Activated naive CD8-positive, alpha-beta T cell treated with anti-CD3 and anti-CD28 coated beads for 36 hours (primary cell): ENCODE results near the gene WNT3. TPM values are rescaled to one million over a fixed set of nuclear protein-coding genes. Genes with fewer than 3 reads are reported as not detected.

Source experiments
- DNase-seq: peaks from one replicate; pipeline ENCODE4 v3.0.0; 2021
- H3K27ac Mint-ChIP-seq: one replicate; pipeline ENCODE4 v1.8.0; 2022; ENCODE audit warnings: mild to moderate bottlenecking, moderate library complexity, mixed read lengths
- H3K27me3 Mint-ChIP-seq: one replicate; pipeline ENCODE4 v1.8.0; 2022; ENCODE audit warnings: mild to moderate bottlenecking, mixed read lengths
- H3K36me3 Mint-ChIP-seq: one replicate; pipeline ENCODE4 v1.8.0; 2021; ENCODE audit warnings: mild to moderate bottlenecking, mixed read lengths
- H3K4me1 Mint-ChIP-seq: one replicate; pipeline ENCODE4 v1.8.0; 2021; ENCODE audit warnings: mixed read lengths
- H3K4me3 Mint-ChIP-seq: one replicate; pipeline ENCODE4 v1.8.0; 2022; ENCODE audit warnings: mild to moderate bottlenecking, moderate library complexity, mixed read lengths
- H3K9me3 Mint-ChIP-seq: one replicate; pipeline ENCODE4 v1.8.0; 2022; ENCODE audit warnings: mixed read lengths
- total RNA-seq, 2 experiments: library from RNA; stranded (reverse); gene quantifications; one replicate each; pipeline ENCODE4 v1.2.3, GENCODE V29; 2021

Gene WNT3
- total RNA-seq, 2 experiments from 2014 or later, result 0.06 to 0.08 TPM

- no peak overlapping the region for H3K27ac Mint-ChIP-seq
- H3K27me3 Mint-ChIP-seq, result peaks cover 57% of the 10 kb centered on the region
- H3K36me3 Mint-ChIP-seq, result no peaks in the 10 kb centered on the region
- H3K4me1 Mint-ChIP-seq, result peaks cover 18% of the 10 kb centered on the region
- no peaks in the 10 kb centered on the region for H3K9me3 Mint-ChIP-seq
- no peak for DNase-seq
- H3K4me3 Mint-ChIP-seq, result no peak overlapping the region
Observed at GRCh38 chr17:46823657-46824056, 5.2 kb upstream of the WNT3 start.

GRCh38 chr17:46822388-46822921, 4.0 kb upstream of the WNT3 start:
- H3K27ac Mint-ChIP-seq, result no peak overlapping the region
- DNase-seq, result peak; percentile 56
- H3K4me1 Mint-ChIP-seq, result peaks cover 25% of the 10 kb centered on the region
- no peaks in the 10 kb centered on the region for H3K36me3 Mint-ChIP-seq
- H3K27me3 Mint-ChIP-seq, result peaks cover 66% of the 10 kb centered on the region
- H3K9me3 Mint-ChIP-seq, result no peaks in the 10 kb centered on the region
- H3K4me3 Mint-ChIP-seq, result no peak overlapping the region

GRCh38 chr17:46821482-46822387, 3.2 kb upstream of the WNT3 start:
- peaks cover 73% of the 10 kb centered on the region for H3K27me3 Mint-ChIP-seq
- H3K4me3 Mint-ChIP-seq, result no peak overlapping the region
- DNase-seq, result no peak
- no peaks in the 10 kb centered on the region for H3K36me3 Mint-ChIP-seq
- H3K4me1 Mint-ChIP-seq, result peaks cover 28% of the 10 kb centered on the region
- H3K27ac Mint-ChIP-seq, result no peak overlapping the region
- H3K9me3 Mint-ChIP-seq, result no peaks in the 10 kb centered on the region

DNA sequence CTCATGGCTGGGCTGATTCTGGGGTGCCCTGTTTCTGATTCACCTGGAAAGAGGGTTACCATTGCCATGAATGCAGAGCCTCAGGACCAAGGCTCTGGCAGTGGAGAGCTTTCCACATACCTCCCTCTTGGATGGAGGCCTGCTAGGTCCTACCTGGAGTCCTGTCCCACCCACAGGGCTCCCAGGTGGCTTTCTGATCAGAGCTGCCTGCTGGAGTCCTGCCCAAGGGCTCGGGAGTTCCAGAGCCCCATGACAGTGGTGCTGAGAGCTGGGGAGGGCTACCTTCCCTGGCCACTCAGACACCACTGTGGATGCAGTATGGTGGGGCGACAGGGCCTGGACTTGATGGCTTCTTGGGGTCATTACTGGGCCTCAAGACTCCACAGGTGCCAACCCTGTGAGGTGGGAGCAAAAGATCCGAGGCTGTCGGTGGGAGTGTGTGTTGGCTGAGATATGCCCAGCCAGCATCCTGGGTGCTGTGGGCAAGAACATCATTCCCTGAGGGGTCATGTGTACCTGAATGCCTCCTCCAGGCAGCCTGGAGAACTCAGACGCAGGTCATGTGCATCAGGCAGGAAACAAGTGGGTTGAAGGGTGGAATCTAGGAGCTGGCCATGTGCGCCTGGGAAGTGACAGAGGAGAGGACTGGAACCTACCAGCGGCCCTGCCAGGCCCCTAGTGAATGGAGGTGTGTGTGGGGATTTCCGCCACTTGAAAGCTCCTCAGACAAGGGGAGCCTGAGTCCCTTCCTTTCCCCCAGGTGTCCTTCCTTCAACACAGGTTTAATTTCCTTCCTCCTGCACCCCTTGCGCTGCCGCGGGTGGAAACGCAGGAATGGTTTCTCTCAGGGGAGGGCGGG, 2.3 kb upstream of the WNT3 start:
- Mint-ChIP-seq H3K36me3 (no peaks in the 10 kb centered on the region), H3K9me3 (no peaks in the 10 kb centered on the region), H3K4me3 (no peak overlapping the region), H3K27me3 (peaks cover 82% of the 10 kb centered on the region), H3K27ac (no peak overlapping the region), H3K4me1 (peaks cover 28% of the 10 kb centered on the region)
- no peak for DNase-seq

DNA sequence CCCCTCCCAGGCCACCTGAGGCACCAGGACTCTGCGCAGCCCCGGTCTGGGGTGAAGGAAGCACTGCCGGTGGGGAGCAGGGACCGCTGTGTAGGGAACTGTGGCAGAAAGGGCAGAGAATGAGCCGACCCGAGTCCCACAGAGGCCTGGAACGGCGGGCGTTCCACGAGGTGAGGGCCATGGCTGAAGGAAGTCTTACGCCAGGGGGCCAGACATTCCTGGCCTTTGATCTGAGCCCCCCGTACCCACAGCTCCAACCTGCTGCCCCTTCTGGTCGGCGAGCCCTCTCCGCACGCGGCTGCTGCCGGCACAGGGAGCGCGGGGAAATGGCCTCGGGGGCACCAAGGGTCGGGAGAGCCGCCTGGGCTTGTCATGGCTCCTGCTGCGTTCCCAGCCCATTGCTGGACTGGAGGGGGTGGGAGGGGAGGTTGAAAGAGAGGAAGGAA, 1.4 kb upstream of the WNT3 start:
- H3K4me3 Mint-ChIP-seq, result peak overlapping the region; percentile 61
- no peaks in the 10 kb centered on the region for H3K36me3 Mint-ChIP-seq
- no peak for DNase-seq
- H3K4me1 Mint-ChIP-seq, result peaks cover 28% of the 10 kb centered on the region
- H3K9me3 Mint-ChIP-seq, result no peaks in the 10 kb centered on the region
- peaks cover 83% of the 10 kb centered on the region for H3K27me3 Mint-ChIP-seq
- no peak overlapping the region for H3K27ac Mint-ChIP-seq

DNA sequence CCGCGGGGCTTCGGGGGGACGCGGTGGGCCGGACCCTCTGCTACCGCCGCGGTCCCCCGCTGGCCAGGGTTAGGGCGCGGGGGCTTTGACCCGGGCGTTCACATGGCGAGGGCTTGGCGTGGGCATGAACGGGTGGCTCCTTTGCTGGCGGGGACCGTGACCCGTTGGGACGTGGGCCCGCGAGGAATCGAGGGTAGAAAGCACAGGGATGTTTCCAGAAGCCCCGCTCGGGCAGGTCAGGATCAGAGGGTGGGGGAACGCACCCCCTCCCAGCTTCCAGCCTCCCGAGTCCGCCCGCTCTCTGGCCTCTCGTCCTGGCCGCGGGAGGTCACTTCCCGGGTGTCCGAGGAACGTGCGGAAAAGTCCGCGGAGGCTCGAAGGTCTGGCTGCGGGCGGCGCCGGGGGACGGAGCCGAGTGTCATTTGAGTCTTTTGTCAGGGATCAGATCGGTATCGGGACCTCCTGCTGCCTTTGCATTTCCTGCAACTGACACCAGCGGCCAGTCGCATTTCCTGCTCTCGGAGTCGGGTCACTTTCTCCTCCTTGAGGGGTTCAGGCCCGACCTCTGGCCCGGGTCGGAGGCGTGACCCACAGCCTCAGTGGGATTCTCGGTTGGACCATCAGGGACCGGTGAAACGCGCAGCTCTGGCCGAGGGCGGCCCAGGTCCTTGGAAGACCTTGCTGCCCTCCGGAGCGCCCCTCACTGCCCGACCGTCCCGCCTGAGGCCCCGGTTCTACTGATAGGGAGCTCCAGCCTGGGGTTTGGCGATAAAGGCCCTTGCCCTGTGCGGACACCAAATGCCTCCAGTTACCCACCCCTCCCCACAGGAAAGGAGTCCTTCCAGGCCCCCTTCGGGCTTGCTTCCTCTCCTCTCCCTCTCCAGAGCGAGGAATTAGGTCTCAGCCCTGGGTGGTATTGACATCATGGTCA, 702 bp upstream of the WNT3 start:
- peak overlapping the region; percentile 61 for H3K4me3 Mint-ChIP-seq
- DNase-seq, result no peak
- no peaks in the 10 kb centered on the region for H3K9me3 Mint-ChIP-seq
- H3K27ac Mint-ChIP-seq, result no peak overlapping the region
- H3K27me3 Mint-ChIP-seq, result peaks cover 89% of the 10 kb centered on the region
- no peaks in the 10 kb centered on the region for H3K36me3 Mint-ChIP-seq
- peaks cover 28% of the 10 kb centered on the region for H3K4me1 Mint-ChIP-seq

- Mint-ChIP-seq H3K27ac (no peak overlapping the region), H3K9me3 (no peaks in the 10 kb centered on the region), H3K4me3 (peak overlapping the region; percentile 54), H3K36me3 (no peaks in the 10 kb centered on the region), H3K27me3 (peaks cover 99% of the 10 kb centered on the region), H3K4me1 (peaks cover 28% of the 10 kb centered on the region)
- DNase-seq, result no peak
Observed at GRCh38 chr17:46817901-46818209, 637 bp downstream of the WNT3 start.

DNA sequence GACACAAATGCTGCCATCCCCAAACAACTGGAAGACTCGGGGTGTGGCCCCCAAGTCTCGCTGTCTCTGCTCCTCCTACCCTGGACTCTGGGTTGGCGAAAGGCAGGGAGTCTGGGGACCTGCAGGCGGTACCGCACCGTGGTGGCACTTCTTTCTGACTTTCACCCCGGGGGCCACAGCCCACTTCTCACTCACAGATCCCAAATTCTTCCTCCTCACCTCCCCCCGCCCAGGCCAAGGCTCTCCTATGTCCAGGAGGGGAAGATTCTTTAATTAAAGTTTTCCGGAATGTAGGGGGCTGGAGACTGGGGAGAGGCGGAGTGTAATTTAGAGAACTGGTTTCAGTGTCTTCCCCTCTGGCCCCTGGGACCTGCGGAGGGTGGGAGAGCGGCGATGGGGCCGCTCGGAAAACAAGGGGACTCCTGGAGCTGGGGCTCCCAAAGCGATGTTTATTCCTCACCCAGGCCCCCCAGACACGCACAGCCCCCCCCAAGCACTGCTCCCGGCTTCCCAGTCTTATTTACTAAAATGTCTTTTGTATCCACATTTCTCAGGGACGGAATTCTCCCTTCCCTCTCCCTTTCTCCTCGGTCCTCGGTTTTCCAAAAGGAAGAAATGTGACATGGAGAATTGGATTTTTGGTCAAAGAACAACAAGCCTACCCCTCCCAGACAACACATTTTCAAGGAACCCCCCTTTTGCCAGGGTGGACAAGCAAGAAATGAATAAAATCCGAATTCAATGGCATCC, 1.2 kb downstream of the WNT3 start:
- Mint-ChIP-seq H3K36me3 (no peaks in the 10 kb centered on the region), H3K4me3 (peak overlapping the region; percentile 29), H3K4me1 (peaks cover 28% of the 10 kb centered on the region), H3K27me3 (peaks cover 100% of the 10 kb centered on the region), H3K27ac (no peak overlapping the region), H3K9me3 (no peaks in the 10 kb centered on the region)
- DNase-seq, result no peak

GRCh38 chr17:46815474-46816353, 2.8 kb downstream of the WNT3 start:
- Mint-ChIP-seq H3K9me3 (no peaks in the 10 kb centered on the region), H3K4me1 (peaks cover 19% of the 10 kb centered on the region), H3K27me3 (peaks cover 92% of the 10 kb centered on the region), H3K4me3 (no peak overlapping the region), H3K36me3 (no peaks in the 10 kb centered on the region), H3K27ac (no peak overlapping the region)
- no peak for DNase-seq

DNA sequence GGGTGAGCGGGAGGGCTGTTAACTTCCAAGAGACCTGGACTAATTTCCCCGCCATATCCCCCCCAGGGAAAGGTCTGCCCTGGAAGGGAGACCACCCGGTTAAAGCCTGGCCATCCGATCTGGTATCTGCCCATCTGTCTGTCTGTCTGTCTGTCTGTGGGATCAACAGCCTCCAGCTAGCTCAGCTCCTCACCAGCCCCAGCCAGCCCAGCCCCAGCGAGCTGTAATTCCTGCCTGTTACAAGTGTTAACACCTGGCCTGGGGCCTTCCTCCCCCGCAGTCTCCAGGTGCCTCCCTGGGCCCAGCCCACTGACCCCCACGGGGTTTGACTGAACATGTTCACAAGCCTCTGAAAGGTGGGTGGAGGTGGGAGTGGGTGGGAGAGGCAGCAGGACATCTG, 4.0 kb downstream of the WNT3 start:
- DNase-seq, result no peak
- Mint-ChIP-seq H3K4me1 (peaks cover 11% of the 10 kb centered on the region), H3K9me3 (no peaks in the 10 kb centered on the region), H3K36me3 (no peaks in the 10 kb centered on the region), H3K27me3 (peaks cover 79% of the 10 kb centered on the region), H3K27ac (no peak overlapping the region), H3K4me3 (no peak overlapping the region)

- H3K4me1 Mint-ChIP-seq, result peaks cover 10% of the 10 kb centered on the region
- H3K36me3 Mint-ChIP-seq, result no peaks in the 10 kb centered on the region
- H3K9me3 Mint-ChIP-seq, result no peaks in the 10 kb centered on the region
- H3K4me3 Mint-ChIP-seq, result no peak overlapping the region
- peaks cover 74% of the 10 kb centered on the region for H3K27me3 Mint-ChIP-seq
- H3K27ac Mint-ChIP-seq, result no peak overlapping the region
- DNase-seq, result no peak
Observed at GRCh38 chr17:46813920-46814319, 4.6 kb downstream of the WNT3 start.

DNA sequence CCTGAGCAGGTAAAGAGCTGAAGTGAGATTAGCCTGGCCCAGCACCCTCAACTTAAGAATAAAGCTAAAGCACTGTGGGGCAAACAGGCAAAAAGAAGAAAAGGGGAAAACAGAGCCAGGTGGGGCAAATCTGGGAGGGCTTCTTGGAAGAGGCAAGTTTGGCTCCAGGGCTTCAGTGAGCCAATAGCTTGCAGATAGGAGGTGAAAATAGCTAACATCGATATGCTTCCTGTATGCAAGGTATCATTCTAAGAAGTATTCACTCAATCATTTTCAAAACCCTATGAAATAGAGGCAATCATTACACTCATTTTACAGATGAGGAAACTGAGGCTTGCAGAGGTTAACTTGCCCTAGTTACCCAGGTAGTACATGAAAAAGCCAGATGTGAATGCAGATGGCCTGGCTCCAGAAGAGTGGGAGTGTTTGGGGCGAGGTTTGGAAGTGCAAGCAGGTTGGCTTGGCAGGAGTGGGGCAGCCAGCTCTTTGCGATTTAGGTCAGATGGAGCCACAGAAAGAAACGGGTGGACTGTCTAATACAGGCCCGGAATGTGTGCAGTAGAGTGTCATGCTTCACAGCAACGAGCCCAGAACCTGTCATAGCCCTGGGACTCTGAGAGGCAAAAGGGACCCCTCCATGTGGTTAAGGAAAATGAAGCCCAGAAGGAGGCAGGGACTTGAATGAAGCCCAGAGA, 5.7 kb downstream of the WNT3 start:
- no peak overlapping the region for H3K27ac Mint-ChIP-seq
- H3K4me3 Mint-ChIP-seq, result no peak overlapping the region
- DNase-seq, result no peak
- H3K9me3 Mint-ChIP-seq, result no peaks in the 10 kb centered on the region
- peaks cover 7% of the 10 kb centered on the region for H3K4me1 Mint-ChIP-seq
- peaks cover 62% of the 10 kb centered on the region for H3K27me3 Mint-ChIP-seq
- no peaks in the 10 kb centered on the region for H3K36me3 Mint-ChIP-seq
